ENCODE measurements around the gene ACYP2.

The ACYP2 gene

GRCh38 chr2:54330926-54331835 is 215.8 kb downstream of the ACYP2 start:
- DNase-seq: no peak

GRCh38 chr2:54332386-54332785 is 217.0 kb downstream of the ACYP2 start:
- no peak for DNase-seq

- no peak for DNase-seq
Measured at GRCh38 chr2:54336136-54336976, 220.9 kb downstream of the ACYP2 start.

GRCh38 chr2:54336977-54337255 is 221.5 kb downstream of the ACYP2 start:
- DNase-seq: no peak

- DNase-seq: no peak
Measured at GRCh38 chr2:54341656-54342055, 226.2 kb downstream of the ACYP2 start.

GRCh38 chr2:54342603-54343002 is 227.2 kb downstream of the ACYP2 start:
- no peak for DNase-seq

GRCh38 chr2:54347622-54348021 is 232.2 kb downstream of the ACYP2 start:
- no peak for DNase-seq

GRCh38 chr2:54348646-54349045 is 233.2 kb downstream of the ACYP2 start:
- no peak for DNase-seq

- DNase-seq: no peak
Measured at GRCh38 chr2:54350426-54350825, 235.0 kb downstream of the ACYP2 start.

- no peak for DNase-seq
Measured at GRCh38 chr2:54353216-54353615, 237.8 kb downstream of the ACYP2 start.

Data from stimulated activated CD8-positive, alpha-beta memory T cell treated with anti-CD3 and anti-CD28 coated beads, Interleukin-4, amount 100 ng/mL, for 48 hours (primary cell).